GF-D8 (cell line): Measurements from ENCODE around the gene ARHGAP10.
A peak's percentile ranks its signal among the peaks of the same experiment; 100 is the strongest.

Experiments
- DNase-seq: peaks from one replicate; lab custom pipeline; 2025; lab: John Stamatoyannopoulos, UW

The ARHGAP10 gene

DNA sequence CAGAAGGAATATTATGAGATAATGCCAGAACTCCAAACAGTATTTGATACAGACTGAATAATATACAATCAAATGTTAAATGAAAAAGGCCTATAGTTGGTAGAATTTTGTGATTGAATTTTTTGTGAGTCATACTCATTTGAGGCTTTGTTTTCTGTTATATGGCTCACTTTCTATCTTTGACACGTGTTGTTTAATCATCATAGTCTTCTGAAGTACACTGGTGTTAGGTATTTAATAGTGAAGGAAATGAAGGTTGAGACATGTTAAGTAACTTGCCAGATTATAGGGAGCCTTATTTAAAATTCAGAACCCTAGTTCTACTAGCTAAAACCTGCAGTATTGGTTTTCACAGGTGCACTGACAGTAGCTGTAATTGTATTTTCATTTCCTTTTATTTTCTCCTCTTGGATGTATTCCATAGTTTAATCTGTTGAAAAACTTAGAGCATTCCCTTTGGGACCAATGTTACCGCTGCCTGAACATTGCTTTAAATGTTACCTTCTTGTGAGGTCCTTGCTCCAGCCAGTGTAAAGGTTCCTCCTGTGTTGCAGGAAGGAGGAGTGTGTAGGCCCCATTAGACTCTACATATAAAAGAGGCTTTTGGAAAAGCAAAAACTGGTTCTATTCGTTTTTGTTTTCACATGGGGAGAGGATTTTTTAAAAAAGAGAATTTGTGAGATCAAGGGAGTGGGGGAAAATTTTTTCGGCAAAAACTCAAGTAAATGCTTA, 224.1 kb downstream of the ARHGAP10 start:
- DNase-seq, result no peak

DNA sequence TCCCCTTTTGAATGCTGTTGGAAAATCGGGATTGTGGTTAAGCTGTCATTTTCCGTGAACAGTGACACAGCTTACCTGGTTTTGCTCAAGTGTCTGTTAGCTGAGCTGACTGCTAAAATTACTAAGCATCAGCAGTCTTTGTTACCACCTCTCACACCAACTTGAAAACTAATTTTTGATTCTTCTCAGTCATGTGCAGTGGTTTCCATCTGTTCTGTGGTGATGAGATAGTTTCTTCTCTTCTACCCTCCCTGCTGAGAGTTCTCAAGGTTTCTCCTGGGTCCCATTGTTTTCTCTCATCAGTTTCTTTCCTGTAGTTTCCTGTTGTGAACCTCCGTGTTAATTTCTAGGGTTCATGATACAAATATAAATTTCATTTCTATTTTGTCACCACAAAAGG, 225.6 kb downstream of the ARHGAP10 start:
- no peak for DNase-seq

GRCh38 chr4:147958057-147958456, 226.2 kb downstream of the ARHGAP10 start:
- DNase-seq, result no peak

- DNase-seq, result no peak
These were observed 226.7 kb downstream of the ARHGAP10 start for GRCh38 chr4:147958489-147959065.

DNA sequence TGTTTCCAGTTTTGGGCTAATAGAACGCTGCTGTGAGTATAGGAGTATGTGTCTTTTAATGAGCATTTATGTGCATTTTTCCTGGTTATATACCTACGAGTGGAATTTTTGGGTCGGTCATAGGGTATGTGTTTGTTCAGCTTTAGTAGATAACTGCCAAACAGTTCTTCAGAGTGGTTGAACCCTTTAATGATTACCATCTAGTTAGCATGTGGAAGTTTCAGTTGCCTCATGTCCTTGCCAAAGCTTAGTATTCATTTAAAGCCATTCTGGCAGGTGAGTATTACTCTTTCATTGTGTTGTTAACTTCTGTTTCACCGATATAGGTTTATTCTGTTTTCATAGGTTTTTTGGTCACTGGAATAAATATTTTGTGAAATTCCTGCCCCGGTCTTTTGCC, 229.1 kb downstream of the ARHGAP10 start:
- DNase-seq, result no peak

- no peak for DNase-seq
These were observed 232.0 kb downstream of the ARHGAP10 start for GRCh38 chr4:147963839-147964238.

DNA sequence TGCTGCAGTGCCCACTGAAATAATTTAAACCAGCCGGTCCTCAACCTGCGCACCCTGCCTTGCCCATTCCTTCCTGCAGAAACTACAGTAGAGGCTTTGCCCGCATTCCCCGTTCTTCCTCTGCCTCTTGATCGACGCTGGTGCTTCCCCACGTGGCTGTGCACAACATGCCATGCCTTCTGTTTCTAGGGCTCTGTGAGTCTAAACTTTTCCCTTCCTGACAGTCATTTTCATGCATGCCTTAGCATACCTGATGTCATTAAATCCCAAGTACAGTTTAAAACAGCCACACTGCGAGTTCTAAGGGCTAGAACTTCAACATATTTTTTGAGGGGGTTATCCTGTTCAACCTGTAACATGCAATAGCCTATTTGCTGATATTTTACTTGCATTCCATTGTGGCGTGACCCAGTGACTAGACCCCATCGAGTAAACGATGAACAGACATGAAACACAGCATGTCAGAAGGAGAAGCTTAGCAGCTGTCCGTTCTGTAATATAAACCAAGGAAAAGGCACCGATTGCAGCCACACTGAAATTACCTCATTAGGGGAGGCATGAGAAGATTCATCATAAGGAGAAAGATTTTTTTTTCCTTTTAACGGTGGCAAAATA, 232.5 kb downstream of the ARHGAP10 start:
- DNase-seq, result no peak

DNA sequence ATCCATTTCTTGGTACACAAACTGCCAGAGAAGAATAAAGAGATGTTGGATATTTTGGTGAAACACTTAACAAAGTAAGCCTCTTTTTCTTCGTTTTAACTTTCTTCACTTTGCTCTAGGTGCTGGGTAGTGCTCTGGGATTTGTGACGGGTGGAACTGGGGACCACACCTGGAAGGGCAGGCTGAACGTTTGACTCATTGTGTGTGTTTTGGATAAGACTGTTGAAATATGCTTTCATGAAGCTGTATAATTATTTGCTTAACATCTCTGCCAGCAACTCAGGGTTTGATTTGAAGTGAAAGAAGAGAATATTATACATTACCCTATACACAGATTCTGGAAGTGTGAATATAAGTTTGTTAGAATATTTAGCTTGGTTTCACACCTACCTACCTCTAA, 233.2 kb downstream of the ARHGAP10 start:
- DNase-seq, result no peak

- no peak for DNase-seq
These were observed 234.0 kb downstream of the ARHGAP10 start for GRCh38 chr4:147965873-147966272.

DNA sequence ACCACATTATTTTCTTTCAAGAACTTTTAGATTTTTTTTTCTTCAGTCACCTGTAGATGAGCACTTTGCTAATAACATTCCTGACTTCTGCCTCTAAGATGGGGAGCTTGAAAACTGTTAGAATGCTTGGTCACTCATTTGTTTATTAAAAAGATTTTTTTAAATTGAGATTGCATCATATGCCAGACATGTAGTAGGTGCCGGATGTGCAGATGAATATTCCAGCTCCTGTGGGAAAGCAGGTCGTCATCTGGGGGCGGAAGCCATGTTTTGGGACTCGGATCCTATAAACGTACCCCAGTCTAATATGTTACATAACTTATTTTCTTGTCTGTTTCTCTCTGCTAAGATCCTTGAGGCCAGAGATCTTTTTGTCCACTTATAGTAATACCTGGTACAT, 236.8 kb downstream of the ARHGAP10 start:
- no peak for DNase-seq

GRCh38 chr4:147969573-147970385, 237.9 kb downstream of the ARHGAP10 start:
- no peak for DNase-seq

GRCh38 chr4:147971116-147971515, 239.2 kb downstream of the ARHGAP10 start:
- no peak for DNase-seq

DNA sequence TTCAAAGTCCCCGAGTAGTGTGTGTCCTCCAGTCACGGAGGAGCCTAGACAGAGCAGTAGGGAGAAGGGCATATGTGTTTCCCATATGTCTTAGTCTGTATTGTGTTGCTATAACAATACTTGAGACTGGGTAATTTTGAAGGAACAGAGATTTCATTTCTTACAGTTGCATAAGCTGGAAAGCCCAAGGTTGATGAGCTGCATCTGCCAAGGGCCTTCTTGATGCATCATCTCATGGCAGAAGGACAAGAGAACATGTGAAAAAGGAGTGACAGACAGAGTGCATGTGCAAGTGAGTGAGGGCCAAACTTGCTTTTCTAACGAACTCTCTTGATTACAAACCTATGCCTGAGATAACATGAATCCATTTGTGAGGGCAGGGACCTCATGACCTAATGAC, 243.4 kb downstream of the ARHGAP10 start:
- DNase-seq, result no peak

GRCh38 chr4:147975933-147976928, 244.3 kb downstream of the ARHGAP10 start:
- no peak for DNase-seq

GRCh38 chr4:147980586-147980985, 248.7 kb downstream of the ARHGAP10 start:
- no peak for DNase-seq

GRCh38 chr4:147981305-147981704, 249.4 kb downstream of the ARHGAP10 start:
- DNase-seq, result no peak

- no peak for DNase-seq
These were observed 252.3 kb downstream of the ARHGAP10 start for GRCh38 chr4:147984065-147984777.

DNA sequence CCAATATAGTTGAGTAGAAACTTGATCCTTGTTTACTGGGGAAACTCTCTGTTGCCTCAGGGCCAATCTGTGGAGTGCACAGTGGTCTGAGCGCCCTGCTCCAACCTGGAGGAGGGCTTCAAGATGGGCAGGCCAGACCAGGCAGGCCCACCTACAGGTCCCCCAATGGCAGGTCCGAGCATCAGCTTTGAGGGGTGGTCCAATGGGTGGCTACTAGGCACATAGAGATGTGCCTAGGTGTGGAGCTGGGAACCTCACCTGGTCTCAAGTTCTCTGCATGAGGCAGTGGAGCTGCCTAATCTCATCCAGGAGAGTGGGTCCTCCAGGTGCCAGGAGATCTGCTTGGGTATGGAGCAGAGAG, 252.9 kb downstream of the ARHGAP10 start:
- no peak for DNase-seq

GRCh38 chr4:147985376-147985775, 253.5 kb downstream of the ARHGAP10 start:
- no peak for DNase-seq

DNA sequence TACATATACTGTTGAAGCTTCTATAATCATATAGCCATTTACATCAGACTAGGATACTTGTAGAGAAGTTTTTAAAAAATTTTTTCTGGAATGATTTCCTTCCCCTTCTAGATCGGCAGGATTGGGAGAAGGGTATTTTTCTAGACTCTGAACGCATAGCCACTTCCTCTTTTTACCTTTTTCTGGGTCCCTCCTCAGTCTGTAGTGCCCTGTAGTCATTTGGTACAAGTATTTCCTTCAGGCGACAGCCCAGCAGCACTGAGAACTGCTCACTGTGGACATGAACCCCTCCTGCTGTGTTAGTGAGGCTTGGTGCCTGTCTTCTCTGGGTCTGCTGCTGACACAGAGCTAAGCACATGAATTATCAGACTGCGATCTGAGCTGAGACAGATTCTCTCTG, 255.4 kb downstream of the ARHGAP10 start:
- DNase-seq, result peak; percentile 21
